Activated CD8-positive, alpha-beta memory T cell treated with anti-CD3 and anti-CD28 coated beads, Interleukin-2, amount 50 U/mL, for 48 hours (primary cell): ENCODE measurements around the gene DCAF10.

Experiments
- DNase-seq: peaks from one replicate; pipeline ENCODE4 v3.0.0-alpha.2; 2020

Gene DCAF10

GRCh38 chr9:37911271-37911681, 110.7 kb downstream of the DCAF10 start:
- DNase-seq = peak; percentile 42

- DNase-seq = peak; percentile 96
These were observed 113.0 kb downstream of the DCAF10 start for GRCh38 chr9:37913480-37914153.

GRCh38 chr9:37914154-37914551, 113.6 kb downstream of the DCAF10 start:
- DNase-seq = no peak

- no peak for DNase-seq
These were observed 114.2 kb downstream of the DCAF10 start for GRCh38 chr9:37914701-37915358.

GRCh38 chr9:37915911-37916470, 115.4 kb downstream of the DCAF10 start:
- no peak for DNase-seq

- no peak for DNase-seq
These were observed 116.1 kb downstream of the DCAF10 start for GRCh38 chr9:37916471-37917312.
